CD14-positive monocyte (primary cell): ENCODE results near the gene FBXO41. TPM values are rescaled to one million over a fixed set of nuclear protein-coding genes. Genes with fewer than 3 reads are reported as not detected.

Source experiments
- DNase-seq, 3 donors: peaks; one replicate each; pipeline ENCODE4 v3.0.0-alpha.2; 2011 to 2022
- H2AFZ ChIP-seq: 2 replicates; pipeline ENCODE4 v1.6.0; 2012; ENCODE audit warnings: mild to moderate bottlenecking, low read depth, low read length, inconsistent platforms; ENCODE audit not compliant: insufficient read depth, poor library complexity, severe bottlenecking
- H3K27ac ChIP-seq, 2 donors: 1 replicate in 1 of 2; 2 replicates in 1 of 2; pipeline ENCODE4 v1.5.1; 2012 to 2013; ENCODE audit warnings: low read length in 2 of 2, control low read depth in 1 of 2, inconsistent platforms in 1 of 2, low read depth in 1 of 2, mild to moderate bottlenecking in 1 of 2
- H3K27me3 ChIP-seq, 2 donors: one replicate each; pipeline versions ENCODE4 v1.6.0 to v1.6.1; 2011 to 2013; ENCODE audit warnings: low read length in 2 of 2; ENCODE audit not compliant: control insufficient read depth in 2 of 2, insufficient read depth in 2 of 2
- H3K36me3 ChIP-seq, 2 donors: replicated peaks in 1 of 2; 1 replicate in 1 of 2; 2 replicates in 1 of 2; pipeline versions ENCODE4 v1.5.1 to v1.6.1; 2012 to 2013; ENCODE audit warnings: low read length in 2 of 2, control low read depth in 1 of 2, inconsistent platforms in 1 of 2, mild to moderate bottlenecking in 1 of 2; ENCODE audit not compliant: insufficient read depth in 2 of 2, control insufficient read depth in 1 of 2
- H3K4me1 ChIP-seq, 2 donors: 1 replicate in 1 of 2; 2 replicates in 1 of 2; pipeline versions ENCODE4 v1.5.1 to v1.6.1; 2012 to 2013; ENCODE audit warnings: low read length in 2 of 2, control low read depth in 1 of 2, inconsistent platforms in 1 of 2, mild to moderate bottlenecking in 1 of 2, moderate library complexity in 1 of 2; ENCODE audit not compliant: insufficient read depth in 2 of 2, control insufficient read depth in 1 of 2
- H3K4me2 ChIP-seq: replicated peaks from 2 replicates; pipeline ENCODE3; 2012; ENCODE audit warnings: low read length, moderate library complexity, mild to moderate bottlenecking; ENCODE audit not compliant: poor library complexity, severe bottlenecking; ENCODE audit errors: extremely low read depth
- H3K4me3 ChIP-seq, 3 experiments: fragments of 200-600 bp in 1 of 3; sonication (generic) in 1 of 3; replicated peaks in 1 of 3; 1 replicate in 2 of 3; 2 replicates in 1 of 3; pipeline ENCODE4 v1.5.1; 2011 to 2013; ENCODE audit warnings: low read length in 3 of 3, mild to moderate bottlenecking in 3 of 3, control low read depth in 2 of 3, low read depth in 2 of 3, inconsistent platforms in 1 of 3, moderate library complexity in 1 of 3
- H3K79me2 ChIP-seq: 2 replicates; pipeline ENCODE4 v1.6.0; 2012; ENCODE audit warnings: mild to moderate bottlenecking, control low read depth, inconsistent platforms, low read length, moderate library complexity; ENCODE audit not compliant: insufficient read depth
- H3K9ac ChIP-seq: 2 replicates; pipeline ENCODE4 v1.6.0; 2017; ENCODE audit warnings: low read length, mild to moderate bottlenecking; ENCODE audit not compliant: insufficient read depth, poor library complexity, severe bottlenecking
- H3K9me3 ChIP-seq, 2 donors: replicated peaks in 1 of 2; 1 replicate in 1 of 2; 2 replicates in 1 of 2; pipeline versions ENCODE4 v1.5.1 to v1.6.1; 2012 to 2013; ENCODE audit warnings: low read length in 2 of 2, control low read depth in 1 of 2; ENCODE audit not compliant: control insufficient read depth in 1 of 2, insufficient read depth in 1 of 2
- H4K20me1 ChIP-seq: 2 replicates; pipeline ENCODE4 v1.6.0; 2012; ENCODE audit warnings: mild to moderate bottlenecking, low read length, control low read depth, moderate library complexity; ENCODE audit not compliant: insufficient read depth
- H3K27ac Mint-ChIP-seq, 7 donors: one replicate each; pipeline ENCODE4 v1.8.0; 2020; ENCODE audit warnings: mild to moderate bottlenecking in 7 of 7, mixed read lengths in 7 of 7, moderate library complexity in 6 of 7, inconsistent platforms in 2 of 7
- H3K27me3 Mint-ChIP-seq, 3 donors: one replicate each; pipeline ENCODE4 v1.8.0; 2021 to 2022; ENCODE audit warnings: low read depth in 3 of 3, mild to moderate bottlenecking in 3 of 3, mixed read lengths in 3 of 3, moderate library complexity in 3 of 3, inconsistent platforms in 1 of 3
- H3K36me3 Mint-ChIP-seq, 2 donors: one replicate each; pipeline ENCODE4 v1.8.0; 2020; ENCODE audit warnings: mixed read lengths in 2 of 2, inconsistent platforms in 1 of 2, mild to moderate bottlenecking in 1 of 2
- H3K4me1 Mint-ChIP-seq: one replicate; pipeline ENCODE4 v1.8.0; 2020; ENCODE audit warnings: mild to moderate bottlenecking, mixed read lengths
- H3K4me3 Mint-ChIP-seq, 2 donors: one replicate each; pipeline ENCODE4 v1.8.0; 2020; ENCODE audit warnings: mild to moderate bottlenecking in 2 of 2, mixed read lengths in 2 of 2, moderate library complexity in 1 of 2
- H3K9me3 Mint-ChIP-seq, 7 donors: one replicate each; pipeline ENCODE4 v1.8.0; 2020 to 2022; ENCODE audit warnings: mixed read lengths in 7 of 7, mild to moderate bottlenecking in 6 of 7, moderate library complexity in 6 of 7, inconsistent platforms in 2 of 7
- CTCF ChIP-seq: fragments of 200-600 bp; IDR thresholded peaks from one replicate; pipeline ENCODE4 v1.8.0; 2022; ENCODE audit warnings: antibody characterized with exemption, mild to moderate bottlenecking
- WGBS: methylation state at CpG from one replicate; pipeline ENCODE4 v1.1.5; 2013; ENCODE audit warnings: missing lambda C conversion rate; ENCODE audit not compliant: insufficient coverage; 5-methylcytosine and 5-hydroxymethylcytosine counted together
- intact Hi-C, 2 donors: fragments of 100-400 bp; cut with micrococcal nuclease; formaldehyde crosslinking; loops; one replicate each; pipeline versions ENCODE4 v1.15.0 to v1.15.1; 2023
- polyA plus RNA-seq, 3 donors: library from polyadenylated mRNA; depleted of rRNA in 1 of 3; unstranded in 2 of 3; stranded (reverse) in 1 of 3; fragments of 300-500 nt in 2 of 3; fragments of >200 nt in 1 of 3; fragmentation: Illumina TruSeq in 2 of 3; gene quantifications; 1 replicate in 2 of 3; 2 replicates in 1 of 3; pipeline ENCODE4 v1.2.3, GENCODE V29; 2012 to 2021

Gene FBXO41
- polyA plus RNA-seq, 3 donors, result 0.29 to 17.1 (median 0.52) TPM

GRCh38 chr2:73249636-73250035, 34.6 kb downstream of the FBXO41 start:
- Histone ChIP-seq H3K36me3 (peaks cover 86 to 100% of the 10 kb centered on the region in 2 donors), H3K9ac (no peak overlapping the region), H3K4me3 (no peak overlapping the region), H2AFZ (no peak overlapping the region), H4K20me1 (peaks cover 18% of the 10 kb centered on the region), H3K79me2 (no peaks in the 10 kb centered on the region), H3K4me2 (no peak overlapping the region), H3K27ac (no peak overlapping the region), H3K4me1 (peaks cover 0 to 8% of the 10 kb centered on the region in 2 donors), H3K9me3 (no peaks in the 10 kb centered on the region), H3K27me3 (no peaks in the 10 kb centered on the region)
- H3K4me3 Mint-ChIP-seq, result no peak overlapping the region
- H3K36me3 Mint-ChIP-seq, result peaks cover 90 to 96% of the 10 kb centered on the region in 2 donors
- H3K27ac Mint-ChIP-seq, result no peak overlapping the region
- H3K4me1 Mint-ChIP-seq, result peaks cover 4% of the 10 kb centered on the region
- no peaks in the 10 kb centered on the region for H3K9me3 Mint-ChIP-seq
- TF ChIP-seq CTCF, result no peak
- no peaks in the 10 kb centered on the region for H3K27me3 Mint-ChIP-seq
- intact Hi-C loops, result no loop called here
- WGBS, result 91% methylated on average over 9 of the region's 9 CpGs
- no peak for DNase-seq

GRCh38 chr2:73246850-73247249, 37.4 kb downstream of the FBXO41 start:
- Mint-ChIP-seq H3K27me3 (no peaks in the 10 kb centered on the region), H3K36me3 (peaks cover 85 to 96% of the 10 kb centered on the region in 2 donors), H3K4me1 (no peaks in the 10 kb centered on the region), H3K4me3 (no peak overlapping the region), H3K9me3 (no peaks in the 10 kb centered on the region), H3K27ac (no peak overlapping the region)
- Histone ChIP-seq H3K79me2 (no peaks in the 10 kb centered on the region), H3K4me3 (no peak overlapping the region), H3K4me1 (no peaks in the 10 kb centered on the region), H3K4me2 (no peak overlapping the region), H3K27ac (no peak overlapping the region), H3K9ac (no peak overlapping the region), H3K27me3 (no peaks in the 10 kb centered on the region), H4K20me1 (peaks cover 36% of the 10 kb centered on the region), H2AFZ (no peak overlapping the region), H3K9me3 (no peaks in the 10 kb centered on the region), H3K36me3 (peaks cover 91 to 100% of the 10 kb centered on the region in 2 donors)
- 93% methylated on average over 2 of the region's 3 CpGs for WGBS
- no peak for DNase-seq
- intact Hi-C loops, result no loop called here
- TF ChIP-seq CTCF, result no peak
